Vagina (tissue), 2 donors: Measurements from ENCODE around the gene RPL36A. TPM values are rescaled to one million over a fixed set of nuclear protein-coding genes. Genes with fewer than 3 reads are reported as not detected.

Source experiments
- DNase-seq, 2 donors: peaks; one replicate each; pipeline ENCODE4 v3.0.0-alpha.2; 2017; ENCODE audit errors: extremely low spot score in 2 of 2
- H3K27ac ChIP-seq: fragments of 200-600 bp; sonication (generic); one replicate; pipeline ENCODE4 v1.5.1; 2019
- H3K27me3 ChIP-seq: fragments of 200-600 bp; sonication (generic); one replicate; pipeline ENCODE4 v1.5.1; 2019
- H3K36me3 ChIP-seq, 2 donors: fragments of 200-600 bp; sonication (generic); one replicate each; pipeline ENCODE4 v1.5.1; 2017 to 2019
- H3K4me1 ChIP-seq: fragments of 200-600 bp; sonication (generic); one replicate; pipeline ENCODE4 v1.5.1; 2019
- H3K4me3 ChIP-seq, 2 donors: fragments of 200-600 bp; sonication (generic); 1 replicate in 1 of 2; 2 replicates in 1 of 2; pipeline ENCODE4 v1.5.1; 2016 to 2019
- H3K9me3 ChIP-seq: fragments of 200-600 bp; sonication (generic); one replicate; pipeline ENCODE4 v1.5.1; 2019
- POLR2A ChIP-seq, 2 donors: fragments of 450-650 bp; IDR thresholded peaks; one replicate each; pipeline ENCODE4 v1.6.1; 2017; ENCODE audit warnings: antibody characterized with exemption in 2 of 2, mild to moderate bottlenecking in 2 of 2, moderate library complexity in 2 of 2
- POLR2AphosphoS5 ChIP-seq, 2 donors: sonication (generic); formaldehyde crosslinking; IDR thresholded peaks; one replicate each; pipeline ENCODE4 v1.9.0; 2017; ENCODE audit warnings: antibody characterized with exemption in 2 of 2, mild to moderate bottlenecking in 2 of 2, low read depth in 1 of 2; ENCODE audit not compliant: insufficient read depth in 1 of 2
- intact Hi-C: fragments of 100-400 bp; cut with DNase I; formaldehyde crosslinking; loops from one replicate; pipeline ENCODE4 v1.15.1; 2023
- total RNA-seq: library from RNA; depleted of rRNA; stranded (reverse); fragments of >200 nt; gene quantifications from one replicate; pipeline ENCODE4 v1.2.3, GENCODE V29; 2016
- TF ChIP-seq, protein P1 (sequence below), 3 experiments: fragments of 450-650 bp in 2 of 3; fragments of 200-600 bp in 1 of 3; sonication (generic) in 1 of 3; IDR thresholded peaks; one replicate each; pipeline ENCODE4 v1.5.1; 2017 to 2019; ENCODE audit warnings: antibody characterized with exemption in 3 of 3, mild to moderate bottlenecking in 2 of 3, moderate library complexity in 2 of 3

Gene RPL36A
- total RNA-seq, 1 donor from 2014 or later = 514 TPM

DNA sequence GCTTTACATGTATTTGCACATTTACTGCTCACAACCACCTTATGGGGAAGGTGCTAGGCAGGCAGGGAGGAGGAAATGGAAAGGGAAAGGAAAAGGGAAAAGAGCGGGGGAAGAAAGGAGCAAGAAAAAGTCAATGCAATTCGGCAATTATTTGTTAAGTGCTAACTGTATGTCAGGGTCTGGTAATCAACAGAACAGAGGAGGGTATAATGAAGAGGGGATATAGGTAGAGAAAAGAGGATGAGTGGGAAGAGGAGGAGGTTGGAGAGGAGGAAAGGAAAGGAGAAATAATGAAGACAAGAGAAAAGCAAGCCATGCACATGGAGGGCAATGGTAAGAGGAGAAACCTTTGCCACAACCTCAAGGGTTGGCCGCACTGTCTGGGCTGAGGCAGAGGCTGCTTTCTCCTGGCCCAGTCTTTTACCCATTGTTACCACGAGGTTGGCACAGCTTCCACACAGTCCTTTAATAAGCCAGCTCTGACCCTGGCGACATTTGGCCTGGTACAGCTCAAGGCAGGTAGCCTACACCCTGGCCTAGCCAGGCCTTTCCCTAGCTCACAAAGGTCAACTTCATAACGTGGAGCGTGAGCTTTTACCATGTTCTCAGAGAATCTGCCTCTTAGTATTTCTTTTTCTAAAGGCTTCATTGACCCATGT is 5.7 kb upstream of the RPL36A start:
- no peak overlapping the region for H3K27ac ChIP-seq
- no peak overlapping the region for H3K4me3 ChIP-seq
- H3K9me3 ChIP-seq = no peaks in the 10 kb centered on the region
- TF ChIP-seq POLR2A (IDR thresholded peaks at IDR 0.05) (no peak), POLR2AphosphoS5 (IDR thresholded peaks at IDR 0.05; ENCODE audit: insufficient read depth in 1 of 2, low read depth in 1 of 2) (no peak)
- TF ChIP-seq, protein P1, sequence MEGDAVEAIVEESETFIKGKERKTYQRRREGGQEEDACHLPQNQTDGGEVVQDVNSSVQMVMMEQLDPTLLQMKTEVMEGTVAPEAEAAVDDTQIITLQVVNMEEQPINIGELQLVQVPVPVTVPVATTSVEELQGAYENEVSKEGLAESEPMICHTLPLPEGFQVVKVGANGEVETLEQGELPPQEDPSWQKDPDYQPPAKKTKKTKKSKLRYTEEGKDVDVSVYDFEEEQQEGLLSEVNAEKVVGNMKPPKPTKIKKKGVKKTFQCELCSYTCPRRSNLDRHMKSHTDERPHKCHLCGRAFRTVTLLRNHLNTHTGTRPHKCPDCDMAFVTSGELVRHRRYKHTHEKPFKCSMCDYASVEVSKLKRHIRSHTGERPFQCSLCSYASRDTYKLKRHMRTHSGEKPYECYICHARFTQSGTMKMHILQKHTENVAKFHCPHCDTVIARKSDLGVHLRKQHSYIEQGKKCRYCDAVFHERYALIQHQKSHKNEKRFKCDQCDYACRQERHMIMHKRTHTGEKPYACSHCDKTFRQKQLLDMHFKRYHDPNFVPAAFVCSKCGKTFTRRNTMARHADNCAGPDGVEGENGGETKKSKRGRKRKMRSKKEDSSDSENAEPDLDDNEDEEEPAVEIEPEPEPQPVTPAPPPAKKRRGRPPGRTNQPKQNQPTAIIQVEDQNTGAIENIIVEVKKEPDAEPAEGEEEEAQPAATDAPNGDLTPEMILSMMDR (IDR thresholded peaks at IDR 0.05) = no peak
- no peaks in the 10 kb centered on the region for H3K36me3 ChIP-seq
- no peak for DNase-seq
- H3K4me1 ChIP-seq = no peaks in the 10 kb centered on the region
- H3K27me3 ChIP-seq = no peaks in the 10 kb centered on the region
- intact Hi-C loops = no loop called here

GRCh38 chrX:101385795-101386541 is 4.8 kb upstream of the RPL36A start, which contains the start of gene BTK:
Gene BTK (minus strand): TSS chrX:101386191. CDS start chrX:101375284, 10,907 bp downstream.
- H3K9me3 ChIP-seq = no peaks in the 10 kb centered on the region
- H3K4me1 ChIP-seq = no peaks in the 10 kb centered on the region
- no peak within 1 kb of the TSS for H3K27ac ChIP-seq
- no peak for DNase-seq
- no peak within 1 kb of the TSS for H3K4me3 ChIP-seq
- no peaks in the 10 kb centered on the region for H3K36me3 ChIP-seq
- intact Hi-C loops = no loop called here
- no peak for TF ChIP-seq POLR2A (IDR thresholded peaks at IDR 0.05)
- TF ChIP-seq, protein P1 (IDR thresholded peaks at IDR 0.05) = no peak
- no peak for TF ChIP-seq POLR2AphosphoS5 (IDR thresholded peaks at IDR 0.05; ENCODE audit: insufficient read depth in 1 of 2, low read depth in 1 of 2)
- H3K27me3 ChIP-seq = no peaks in the 10 kb centered on the region

GRCh38 chrX:101386542-101386885 is 4.3 kb upstream of the RPL36A start:
- Histone ChIP-seq H3K4me1 (no peaks in the 10 kb centered on the region), H3K27ac (no peak overlapping the region), H3K4me3 (no peak overlapping the region), H3K36me3 (no peaks in the 10 kb centered on the region), H3K27me3 (no peaks in the 10 kb centered on the region), H3K9me3 (no peaks in the 10 kb centered on the region)
- no peak for DNase-seq
- no peak for TF ChIP-seq POLR2A (IDR thresholded peaks at IDR 0.05)
- intact Hi-C loops = no loop called here

- DNase-seq = no peak
- TF ChIP-seq, protein P1 (IDR thresholded peaks at IDR 0.05) = no peak
- TF ChIP-seq POLR2AphosphoS5 (IDR thresholded peaks at IDR 0.05; ENCODE audit: insufficient read depth in 1 of 2, low read depth in 1 of 2) (no peak), POLR2A (IDR thresholded peaks at IDR 0.05) (no peak)
These were observed 2.2 kb upstream of the RPL36A start for GRCh38 chrX:101388604-101389003.

GRCh38 chrX:101391831-101392230 is 1.0 kb downstream of the RPL36A start:
- Histone ChIP-seq H3K4me3 (peak overlapping the region; percentile 49 to 51), H3K36me3 (no peaks in the 10 kb centered on the region), H3K27ac (peak overlapping the region; percentile 80), H3K27me3 (no peaks in the 10 kb centered on the region), H3K9me3 (no peaks in the 10 kb centered on the region), H3K4me1 (peaks cover 4% of the 10 kb centered on the region)
- intact Hi-C loops = no loop called here
- DNase-seq = no peak
- TF ChIP-seq POLR2A (IDR thresholded peaks at IDR 0.05) (no peak), POLR2AphosphoS5 (IDR thresholded peaks at IDR 0.05; ENCODE audit: insufficient read depth in 1 of 2, low read depth in 1 of 2) (no peak)
- TF ChIP-seq, protein P1 (IDR thresholded peaks at IDR 0.05) = no peak

More at GRCh38 chrX:101388604-101389003, 2.2 kb upstream of the RPL36A start:
- intact Hi-C loops = no loop called here
- H3K4me3 ChIP-seq = no peak overlapping the region
- H3K36me3 ChIP-seq = no peaks in the 10 kb centered on the region
- no peaks in the 10 kb centered on the region for H3K27me3 ChIP-seq
- H3K4me1 ChIP-seq = peaks cover under 1% of the 10 kb centered on the region
- no peaks in the 10 kb centered on the region for H3K9me3 ChIP-seq
- no peak overlapping the region for H3K27ac ChIP-seq
